CD14-positive monocyte (primary cell): Measurements from ENCODE around the gene NUP210. TPM values are rescaled to one million over a fixed set of nuclear protein-coding genes. Genes with fewer than 3 reads are reported as not detected.
A peak's percentile ranks its signal among the peaks of the same experiment; 100 is the strongest.

Source experiments
- DNase-seq, 3 donors: peaks; one replicate each; pipeline ENCODE4 v3.0.0-alpha.2; 2011 to 2022
- H2AFZ ChIP-seq: 2 replicates; pipeline ENCODE4 v1.6.0; 2012; ENCODE audit warnings: mild to moderate bottlenecking, low read depth, low read length, inconsistent platforms; ENCODE audit not compliant: insufficient read depth, poor library complexity, severe bottlenecking
- H3K27ac ChIP-seq, 2 donors: 1 replicate in 1 of 2; 2 replicates in 1 of 2; pipeline ENCODE4 v1.5.1; 2012 to 2013; ENCODE audit warnings: low read length in 2 of 2, control low read depth in 1 of 2, inconsistent platforms in 1 of 2, low read depth in 1 of 2, mild to moderate bottlenecking in 1 of 2
- H3K27me3 ChIP-seq, 2 donors: one replicate each; pipeline versions ENCODE4 v1.6.0 to v1.6.1; 2011 to 2013; ENCODE audit warnings: low read length in 2 of 2; ENCODE audit not compliant: control insufficient read depth in 2 of 2, insufficient read depth in 2 of 2
- H3K36me3 ChIP-seq, 2 donors: replicated peaks in 1 of 2; 1 replicate in 1 of 2; 2 replicates in 1 of 2; pipeline versions ENCODE4 v1.5.1 to v1.6.1; 2012 to 2013; ENCODE audit warnings: low read length in 2 of 2, control low read depth in 1 of 2, inconsistent platforms in 1 of 2, mild to moderate bottlenecking in 1 of 2; ENCODE audit not compliant: insufficient read depth in 2 of 2, control insufficient read depth in 1 of 2
- H3K4me1 ChIP-seq, 2 donors: 1 replicate in 1 of 2; 2 replicates in 1 of 2; pipeline versions ENCODE4 v1.5.1 to v1.6.1; 2012 to 2013; ENCODE audit warnings: low read length in 2 of 2, control low read depth in 1 of 2, inconsistent platforms in 1 of 2, mild to moderate bottlenecking in 1 of 2, moderate library complexity in 1 of 2; ENCODE audit not compliant: insufficient read depth in 2 of 2, control insufficient read depth in 1 of 2
- H3K4me2 ChIP-seq: replicated peaks from 2 replicates; pipeline ENCODE3; 2012; ENCODE audit warnings: low read length, moderate library complexity, mild to moderate bottlenecking; ENCODE audit not compliant: poor library complexity, severe bottlenecking; ENCODE audit errors: extremely low read depth
- H3K4me3 ChIP-seq, 3 experiments: fragments of 200-600 bp in 1 of 3; sonication (generic) in 1 of 3; replicated peaks in 1 of 3; 1 replicate in 2 of 3; 2 replicates in 1 of 3; pipeline ENCODE4 v1.5.1; 2011 to 2013; ENCODE audit warnings: low read length in 3 of 3, mild to moderate bottlenecking in 3 of 3, control low read depth in 2 of 3, low read depth in 2 of 3, inconsistent platforms in 1 of 3, moderate library complexity in 1 of 3
- H3K79me2 ChIP-seq: 2 replicates; pipeline ENCODE4 v1.6.0; 2012; ENCODE audit warnings: mild to moderate bottlenecking, control low read depth, inconsistent platforms, low read length, moderate library complexity; ENCODE audit not compliant: insufficient read depth
- H3K9ac ChIP-seq: 2 replicates; pipeline ENCODE4 v1.6.0; 2017; ENCODE audit warnings: low read length, mild to moderate bottlenecking; ENCODE audit not compliant: insufficient read depth, poor library complexity, severe bottlenecking
- H3K9me3 ChIP-seq, 2 donors: replicated peaks in 1 of 2; 1 replicate in 1 of 2; 2 replicates in 1 of 2; pipeline versions ENCODE4 v1.5.1 to v1.6.1; 2012 to 2013; ENCODE audit warnings: low read length in 2 of 2, control low read depth in 1 of 2; ENCODE audit not compliant: control insufficient read depth in 1 of 2, insufficient read depth in 1 of 2
- H4K20me1 ChIP-seq: 2 replicates; pipeline ENCODE4 v1.6.0; 2012; ENCODE audit warnings: mild to moderate bottlenecking, low read length, control low read depth, moderate library complexity; ENCODE audit not compliant: insufficient read depth
- H3K27ac Mint-ChIP-seq, 7 donors: one replicate each; pipeline ENCODE4 v1.8.0; 2020; ENCODE audit warnings: mild to moderate bottlenecking in 7 of 7, mixed read lengths in 7 of 7, moderate library complexity in 6 of 7, inconsistent platforms in 2 of 7
- H3K27me3 Mint-ChIP-seq, 3 donors: one replicate each; pipeline ENCODE4 v1.8.0; 2021 to 2022; ENCODE audit warnings: low read depth in 3 of 3, mild to moderate bottlenecking in 3 of 3, mixed read lengths in 3 of 3, moderate library complexity in 3 of 3, inconsistent platforms in 1 of 3
- H3K36me3 Mint-ChIP-seq, 2 donors: one replicate each; pipeline ENCODE4 v1.8.0; 2020; ENCODE audit warnings: mixed read lengths in 2 of 2, inconsistent platforms in 1 of 2, mild to moderate bottlenecking in 1 of 2
- H3K4me1 Mint-ChIP-seq: one replicate; pipeline ENCODE4 v1.8.0; 2020; ENCODE audit warnings: mild to moderate bottlenecking, mixed read lengths
- H3K4me3 Mint-ChIP-seq, 2 donors: one replicate each; pipeline ENCODE4 v1.8.0; 2020; ENCODE audit warnings: mild to moderate bottlenecking in 2 of 2, mixed read lengths in 2 of 2, moderate library complexity in 1 of 2
- H3K9me3 Mint-ChIP-seq, 7 donors: one replicate each; pipeline ENCODE4 v1.8.0; 2020 to 2022; ENCODE audit warnings: mixed read lengths in 7 of 7, mild to moderate bottlenecking in 6 of 7, moderate library complexity in 6 of 7, inconsistent platforms in 2 of 7
- CTCF ChIP-seq: fragments of 200-600 bp; IDR thresholded peaks from one replicate; pipeline ENCODE4 v1.8.0; 2022; ENCODE audit warnings: antibody characterized with exemption, mild to moderate bottlenecking
- WGBS: methylation state at CpG from one replicate; pipeline ENCODE4 v1.1.5; 2013; ENCODE audit warnings: missing lambda C conversion rate; ENCODE audit not compliant: insufficient coverage; 5-methylcytosine and 5-hydroxymethylcytosine counted together
- intact Hi-C, 2 donors: fragments of 100-400 bp; cut with micrococcal nuclease; formaldehyde crosslinking; loops; one replicate each; pipeline versions ENCODE4 v1.15.0 to v1.15.1; 2023
- polyA plus RNA-seq, 3 donors: library from polyadenylated mRNA; depleted of rRNA in 1 of 3; unstranded in 2 of 3; stranded (reverse) in 1 of 3; fragments of 300-500 nt in 2 of 3; fragments of >200 nt in 1 of 3; fragmentation: Illumina TruSeq in 2 of 3; gene quantifications; 1 replicate in 2 of 3; 2 replicates in 1 of 3; pipeline ENCODE4 v1.2.3, GENCODE V29; 2012 to 2021

NUP210 gene
- polyA plus RNA-seq, 3 donors = 7.9 to 43.5 (median 13.0) TPM

GRCh38 chr3:13375464-13375863, 44.7 kb downstream of the NUP210 start:
- Mint-ChIP-seq H3K27ac (peak overlapping the region in 2 of 7 donors; percentile 9 to 18), H3K36me3 (peaks cover 28 to 50% of the 10 kb centered on the region in 2 donors)
- H3K79me2 ChIP-seq = no peaks in the 10 kb centered on the region

GRCh38 chr3:13373975-13374586, 46.0 kb downstream of the NUP210 start:
- intact Hi-C loops = no loop called here
- H3K4me3 ChIP-seq = no peak overlapping the region
- H3K4me1 Mint-ChIP-seq = no peaks in the 10 kb centered on the region
- H3K9ac ChIP-seq = no peak overlapping the region
- no peak overlapping the region for H2AFZ ChIP-seq
- peaks cover 5% of the 10 kb centered on the region for H4K20me1 ChIP-seq
- 98% methylated on average over 11 of the region's 13 CpGs for WGBS
- H3K36me3 Mint-ChIP-seq = peaks cover 14 to 36% of the 10 kb centered on the region in 2 donors
- no peak overlapping the region for H3K27ac ChIP-seq
- H3K4me2 ChIP-seq = no peak overlapping the region
- H3K27ac Mint-ChIP-seq = no peak overlapping the region
- no peaks in the 10 kb centered on the region for H3K79me2 ChIP-seq
- peaks cover 0 to 2% (median 0%) of the 10 kb centered on the region in 3 donors for H3K27me3 Mint-ChIP-seq
- H3K9me3 ChIP-seq = no peaks in the 10 kb centered on the region
- peaks cover 96 to 98% of the 10 kb centered on the region in 2 donors for H3K36me3 ChIP-seq
- H3K4me3 Mint-ChIP-seq = no peak overlapping the region
- no peak for DNase-seq
- H3K4me1 ChIP-seq = no peaks in the 10 kb centered on the region
- no peaks in the 10 kb centered on the region for H3K9me3 Mint-ChIP-seq
- no peaks in the 10 kb centered on the region for H3K27me3 ChIP-seq
- no peak for TF ChIP-seq CTCF

More at GRCh38 chr3:13375464-13375863, 44.7 kb downstream of the NUP210 start:
- H2AFZ ChIP-seq = no peak overlapping the region
- H3K9me3 Mint-ChIP-seq = no peaks in the 10 kb centered on the region
- H3K27ac ChIP-seq = no peak overlapping the region
- no peaks in the 10 kb centered on the region for H3K4me1 Mint-ChIP-seq
- H3K4me1 ChIP-seq = no peaks in the 10 kb centered on the region
- H3K9me3 ChIP-seq = no peaks in the 10 kb centered on the region
- DNase-seq = no peak
- no peaks in the 10 kb centered on the region for H3K27me3 ChIP-seq
- intact Hi-C loops = no loop called here
- H3K4me3 Mint-ChIP-seq = no peak overlapping the region
- H3K4me2 ChIP-seq = no peak overlapping the region
- H3K36me3 ChIP-seq = peaks cover 97 to 98% of the 10 kb centered on the region in 2 donors
- no CpG with 5 or more reads among the region's 10 CpGs for WGBS
- no peak overlapping the region for H3K4me3 ChIP-seq
- peaks cover 0 to 2% (median 0%) of the 10 kb centered on the region in 3 donors for H3K27me3 Mint-ChIP-seq
- no peak overlapping the region for H3K9ac ChIP-seq
- peaks cover 6% of the 10 kb centered on the region for H4K20me1 ChIP-seq
- TF ChIP-seq CTCF = no peak
